GM03348 (cell line): Measurements from ENCODE around the gene USP7.
A peak's percentile ranks its signal among the peaks of the same experiment; 100 is the strongest.
"Not testable (repeated sequence)": the region's sequence is repeated elsewhere in the genome, so short reads cannot be mapped to it uniquely, and the experiment has no call there.

Source experiments
- DNase-seq: peaks from one replicate; pipeline ENCODE4 v3.0.0; 2012; ENCODE audit warnings: low spot score

The USP7 gene

GRCh38 chr16:8972843-8973586 is 9.3 kb upstream of the USP7 start:
- peak; percentile 64 for DNase-seq

- no peak for DNase-seq
Measured at GRCh38 chr16:8971416-8971815, 7.7 kb upstream of the USP7 start.

- DNase-seq, result not testable (repeated sequence)
Measured at GRCh38 chr16:8969202-8969897, 5.6 kb upstream of the USP7 start.

- DNase-seq, result not testable (repeated sequence)
Measured at GRCh38 chr16:8968054-8968453, 4.3 kb upstream of the USP7 start.

- no peak for DNase-seq
Measured at GRCh38 chr16:8967132-8967821, 3.6 kb upstream of the USP7 start.

- DNase-seq, result no peak
Measured at GRCh38 chr16:8966817-8967131, 3.1 kb upstream of the USP7 start.

- DNase-seq, result no peak
Measured at GRCh38 chr16:8964462-8964861, 756 bp upstream of the USP7 start.

- peak; percentile 71 for DNase-seq
Measured at GRCh38 chr16:8963010-8963820, 491 bp downstream of the USP7 start.

GRCh38 chr16:8962393-8963009 is 1.2 kb downstream of the USP7 start:
- DNase-seq, result peak; percentile 35

- DNase-seq, result no peak
Measured at GRCh38 chr16:8961811-8962390, 1.8 kb downstream of the USP7 start.

- no peak for DNase-seq
Measured at GRCh38 chr16:8960788-8961109, 3.0 kb downstream of the USP7 start.

GRCh38 chr16:8959921-8960787 is 3.6 kb downstream of the USP7 start:
- DNase-seq, result peak; percentile 44

- peak; percentile 74 for DNase-seq
Measured at GRCh38 chr16:8958344-8959167, 5.2 kb downstream of the USP7 start.

GRCh38 chr16:8957509-8958157 is 6.1 kb downstream of the USP7 start:
- no peak for DNase-seq

GRCh38 chr16:8957063-8957397 is 6.7 kb downstream of the USP7 start:
- no peak for DNase-seq

GRCh38 chr16:8956265-8957062 is 7.2 kb downstream of the USP7 start:
- DNase-seq, result no peak

GRCh38 chr16:8955828-8956227 is 7.9 kb downstream of the USP7 start:
- DNase-seq, result no peak

GRCh38 chr16:8953064-8953463 is 10.6 kb downstream of the USP7 start:
- DNase-seq, result no peak
